ENCODE measurements around the gene GALNT7.

The GALNT7 gene

DNA sequence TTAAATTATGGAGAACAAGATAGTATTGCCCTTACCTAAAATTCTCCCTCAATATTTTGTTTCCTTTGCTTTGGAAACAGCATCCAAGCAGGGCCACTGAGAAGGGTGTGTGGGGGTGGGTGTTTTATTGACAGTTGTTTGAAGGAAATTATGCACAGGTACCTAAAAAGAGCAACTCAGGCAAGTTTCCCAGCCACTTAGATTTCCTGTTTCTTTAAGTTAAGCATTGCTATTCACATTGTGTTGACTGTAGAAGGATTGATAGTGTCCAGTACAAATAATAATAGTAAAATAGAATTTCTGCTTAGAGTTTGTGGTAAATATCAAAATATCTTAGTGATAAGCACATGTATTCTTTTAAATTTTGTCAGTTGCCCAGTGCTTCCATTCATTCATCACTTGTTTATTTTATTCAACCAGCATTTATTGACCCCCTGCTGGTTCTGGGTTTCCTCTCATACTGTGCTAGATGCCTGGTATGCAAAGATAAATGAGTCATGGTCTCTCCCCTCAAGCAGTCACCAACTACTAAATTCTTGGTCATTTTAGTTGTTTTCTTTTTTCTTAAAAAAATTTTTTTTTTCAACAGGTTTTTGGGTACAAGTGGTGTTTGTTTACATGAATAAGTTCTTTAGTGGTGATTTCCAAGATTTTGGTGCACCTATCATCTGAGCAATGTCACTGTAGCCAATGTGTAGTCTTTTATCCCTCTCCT is 50.0 kb downstream of the GALNT7 start (continued):
- TF ChIP-seq ZNF433 (tag by site-specific recombination; IDR thresholded peaks at IDR 0.05; ENCODE audit: low read depth) (no peak), ZNF677 (tag by site-specific recombination; IDR thresholded peaks at IDR 0.05) (no peak), ZNF571 (tag by site-specific recombination; IDR thresholded peaks at IDR 0.05) (no peak), ZNF670 (tag by site-specific recombination; IDR thresholded peaks at IDR 0.05; ENCODE audit: low read depth) (no peak), KLF10 (tag by site-specific recombination; IDR thresholded peaks at IDR 0.05) (peak; percentile 46; the same call in 1 of the 2 replicates), GFI1B (tag by site-specific recombination; IDR thresholded peaks at IDR 0.05) (no peak), ZNF146 (tag by site-specific recombination; IDR thresholded peaks at IDR 0.05) (no peak), ZNF426 (tag by site-specific recombination; IDR thresholded peaks at IDR 0.05) (no peak), ZBTB7A (tag by site-specific recombination; IDR thresholded peaks at IDR 0.05; ENCODE audit: low read depth) (no peak), ZNF16 (tag by site-specific recombination; IDR thresholded peaks at IDR 0.05; ENCODE audit: low read depth) (no peak), ZNF585B (tag by site-specific recombination; IDR thresholded peaks at IDR 0.05) (no peak), ZNF639 (tag by site-specific recombination; IDR thresholded peaks at IDR 0.05) (no peak), ZNF501 (tag by site-specific recombination; IDR thresholded peaks at IDR 0.05) (no peak), TCF7L2 (IDR thresholded peaks at IDR 0.05; ENCODE audit: borderline replicate concordance, low read depth, low read length) (no peak), ZEB2 (tag by site-specific recombination; IDR thresholded peaks at IDR 0.05) (0 out of 2 replicates have a peak, but pooled peaks have one; percentile 19), ZFP69B (tag by site-specific recombination; IDR thresholded peaks at IDR 0.05) (no peak), ZNF843 (tag by site-specific recombination; IDR thresholded peaks at IDR 0.05) (peak; percentile 45), PRDM10 (tag by site-specific recombination; IDR thresholded peaks at IDR 0.05) (peak; percentile 51)
- TF ChIP-seq, protein P1, sequence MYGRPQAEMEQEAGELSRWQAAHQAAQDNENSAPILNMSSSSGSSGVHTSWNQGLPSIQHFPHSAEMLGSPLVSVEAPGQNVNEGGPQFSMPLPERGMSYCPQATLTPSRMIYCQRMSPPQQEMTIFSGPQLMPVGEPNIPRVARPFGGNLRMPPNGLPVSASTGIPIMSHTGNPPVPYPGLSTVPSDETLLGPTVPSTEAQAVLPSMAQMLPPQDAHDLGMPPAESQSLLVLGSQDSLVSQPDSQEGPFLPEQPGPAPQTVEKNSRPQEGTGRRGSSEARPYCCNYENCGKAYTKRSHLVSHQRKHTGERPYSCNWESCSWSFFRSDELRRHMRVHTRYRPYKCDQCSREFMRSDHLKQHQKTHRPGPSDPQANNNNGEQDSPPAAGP (tag by site-specific recombination; IDR thresholded peaks at IDR 0.05): no peak
- TF ChIP-seq, protein P2, sequence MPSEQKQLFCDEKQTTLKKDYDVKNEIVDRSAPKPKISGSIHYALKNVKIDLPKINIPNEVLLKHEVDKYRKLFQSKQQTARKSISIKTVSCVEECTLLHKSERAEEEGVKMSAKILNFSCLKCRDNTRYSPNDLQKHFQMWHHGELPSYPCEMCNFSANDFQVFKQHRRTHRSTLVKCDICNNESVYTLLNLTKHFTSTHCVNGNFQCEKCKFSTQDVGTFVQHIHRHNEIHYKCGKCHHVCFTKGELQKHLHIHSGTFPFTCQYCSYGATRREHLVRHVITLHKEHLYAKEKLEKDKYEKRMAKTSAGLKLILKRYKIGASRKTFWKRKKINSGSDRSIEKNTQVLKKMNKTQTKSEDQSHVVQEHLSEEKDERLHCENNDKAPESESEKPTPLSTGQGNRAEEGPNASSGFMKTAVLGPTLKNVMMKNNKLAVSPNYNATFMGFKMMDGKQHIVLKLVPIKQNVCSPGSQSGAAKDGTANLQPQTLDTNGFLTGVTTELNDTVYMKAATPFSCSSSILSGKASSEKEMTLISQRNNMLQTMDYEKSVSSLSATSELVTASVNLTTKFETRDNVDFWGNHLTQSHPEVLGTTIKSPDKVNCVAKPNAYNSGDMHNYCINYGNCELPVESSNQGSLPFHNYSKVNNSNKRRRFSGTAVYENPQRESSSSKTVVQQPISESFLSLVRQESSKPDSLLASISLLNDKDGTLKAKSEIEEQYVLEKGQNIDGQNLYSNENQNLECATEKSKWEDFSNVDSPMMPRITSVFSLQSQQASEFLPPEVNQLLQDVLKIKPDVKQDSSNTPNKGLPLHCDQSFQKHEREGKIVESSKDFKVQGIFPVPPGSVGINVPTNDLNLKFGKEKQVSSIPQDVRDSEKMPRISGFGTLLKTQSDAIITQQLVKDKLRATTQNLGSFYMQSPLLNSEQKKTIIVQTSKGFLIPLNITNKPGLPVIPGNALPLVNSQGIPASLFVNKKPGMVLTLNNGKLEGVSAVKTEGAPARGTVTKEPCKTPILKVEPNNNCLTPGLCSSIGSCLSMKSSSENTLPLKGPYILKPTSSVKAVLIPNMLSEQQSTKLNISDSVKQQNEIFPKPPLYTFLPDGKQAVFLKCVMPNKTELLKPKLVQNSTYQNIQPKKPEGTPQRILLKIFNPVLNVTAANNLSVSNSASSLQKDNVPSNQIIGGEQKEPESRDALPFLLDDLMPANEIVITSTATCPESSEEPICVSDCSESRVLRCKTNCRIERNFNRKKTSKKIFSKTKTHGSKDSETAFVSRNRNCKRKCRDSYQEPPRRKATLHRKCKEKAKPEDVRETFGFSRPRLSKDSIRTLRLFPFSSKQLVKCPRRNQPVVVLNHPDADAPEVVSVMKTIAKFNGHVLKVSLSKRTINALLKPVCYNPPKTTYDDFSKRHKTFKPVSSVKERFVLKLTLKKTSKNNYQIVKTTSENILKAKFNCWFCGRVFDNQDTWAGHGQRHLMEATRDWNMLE (tag by site-specific recombination; conservative IDR thresholded peaks at IDR 0.05; ENCODE audit: low read depth): no peak
- TF ChIP-seq, protein P3, sequence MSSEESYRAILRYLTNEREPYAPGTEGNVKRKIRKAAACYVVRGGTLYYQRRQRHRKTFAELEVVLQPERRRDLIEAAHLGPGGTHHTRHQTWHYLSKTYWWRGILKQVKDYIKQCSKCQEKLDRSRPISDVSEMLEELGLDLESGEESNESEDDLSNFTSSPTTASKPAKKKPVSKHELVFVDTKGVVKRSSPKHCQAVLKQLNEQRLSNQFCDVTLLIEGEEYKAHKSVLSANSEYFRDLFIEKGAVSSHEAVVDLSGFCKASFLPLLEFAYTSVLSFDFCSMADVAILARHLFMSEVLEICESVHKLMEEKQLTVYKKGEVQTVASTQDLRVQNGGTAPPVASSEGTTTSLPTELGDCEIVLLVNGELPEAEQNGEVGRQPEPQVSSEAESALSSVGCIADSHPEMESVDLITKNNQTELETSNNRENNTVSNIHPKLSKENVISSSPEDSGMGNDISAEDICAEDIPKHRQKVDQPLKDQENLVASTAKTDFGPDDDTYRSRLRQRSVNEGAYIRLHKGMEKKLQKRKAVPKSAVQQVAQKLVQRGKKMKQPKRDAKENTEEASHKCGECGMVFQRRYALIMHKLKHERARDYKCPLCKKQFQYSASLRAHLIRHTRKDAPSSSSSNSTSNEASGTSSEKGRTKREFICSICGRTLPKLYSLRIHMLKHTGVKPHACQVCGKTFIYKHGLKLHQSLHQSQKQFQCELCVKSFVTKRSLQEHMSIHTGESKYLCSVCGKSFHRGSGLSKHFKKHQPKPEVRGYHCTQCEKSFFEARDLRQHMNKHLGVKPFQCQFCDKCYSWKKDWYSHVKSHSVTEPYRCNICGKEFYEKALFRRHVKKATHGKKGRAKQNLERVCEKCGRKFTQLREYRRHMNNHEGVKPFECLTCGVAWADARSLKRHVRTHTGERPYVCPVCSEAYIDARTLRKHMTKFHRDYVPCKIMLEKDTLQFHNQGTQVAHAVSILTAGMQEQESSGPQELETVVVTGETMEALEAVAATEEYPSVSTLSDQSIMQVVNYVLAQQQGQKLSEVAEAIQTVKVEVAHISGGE (tag by site-specific recombination; conservative IDR thresholded peaks at IDR 0.05; ENCODE audit: low read depth): no peak
- TF ChIP-seq, protein P4, sequence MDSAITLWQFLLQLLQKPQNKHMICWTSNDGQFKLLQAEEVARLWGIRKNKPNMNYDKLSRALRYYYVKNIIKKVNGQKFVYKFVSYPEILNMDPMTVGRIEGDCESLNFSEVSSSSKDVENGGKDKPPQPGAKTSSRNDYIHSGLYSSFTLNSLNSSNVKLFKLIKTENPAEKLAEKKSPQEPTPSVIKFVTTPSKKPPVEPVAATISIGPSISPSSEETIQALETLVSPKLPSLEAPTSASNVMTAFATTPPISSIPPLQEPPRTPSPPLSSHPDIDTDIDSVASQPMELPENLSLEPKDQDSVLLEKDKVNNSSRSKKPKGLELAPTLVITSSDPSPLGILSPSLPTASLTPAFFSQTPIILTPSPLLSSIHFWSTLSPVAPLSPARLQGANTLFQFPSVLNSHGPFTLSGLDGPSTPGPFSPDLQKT (IDR thresholded peaks at IDR 0.05; ENCODE audit: borderline replicate concordance, low read depth, low read length): no peak
